SK-N-SH treated with all-trans-retinoic acid at 6 μM for 48 hours (cell line): ENCODE measurements around the gene UCP2.

Experiments
- ARNTL ChIP-seq: fragments of 450-650 bp; formaldehyde crosslinking; IDR thresholded peaks from 2 replicates; pipeline ENCODE4 v1.5.0; 2020; ENCODE audit warnings: low read depth, mild to moderate bottlenecking, moderate library complexity, borderline replicate concordance
- BACH2 ChIP-seq: fragments of 250-450 bp; sonication (Bioruptor Pico); IDR thresholded peaks from 2 replicates; pipeline ENCODE4 v1.9.0; 2021; ENCODE audit warnings: mild to moderate bottlenecking, borderline replicate concordance
- CSRNP3 ChIP-seq: fragments of 250-450 bp; sonication (Bioruptor Pico); IDR thresholded peaks from 2 replicates; pipeline ENCODE4 v1.5.1; 2021; ENCODE audit warnings: mild to moderate bottlenecking, moderate library complexity
- GLIS3 ChIP-seq: fragments of 250-450 bp; sonication (Bioruptor Pico); IDR thresholded peaks from 2 replicates; pipeline ENCODE4 v1.5.0; 2020; ENCODE audit warnings: mild to moderate bottlenecking, moderate library complexity
- ISL1 ChIP-seq: fragments of 250-450 bp; sonication (Bioruptor Pico); IDR thresholded peaks from 2 replicates; pipeline ENCODE4 v2.1.2; 2022; ENCODE audit warnings: mild to moderate bottlenecking, moderate library complexity
- OSR1 ChIP-seq: fragments of 250-450 bp; sonication (Bioruptor Pico); IDR thresholded peaks from 2 replicates; pipeline ENCODE4 v1.8.0; 2022; ENCODE audit warnings: moderate library complexity, mild to moderate bottlenecking, inconsistent platforms
- PATZ1 ChIP-seq: fragments of 250-450 bp; sonication (Bioruptor Pico); IDR thresholded peaks from 2 replicates; pipeline ENCODE4 v1.8.0; 2020; ENCODE audit warnings: mild to moderate bottlenecking, moderate library complexity, borderline replicate concordance
- POU6F1 ChIP-seq: fragments of 250-450 bp; sonication (Bioruptor Pico); IDR thresholded peaks from 2 replicates; pipeline ENCODE4 v1.8.0; 2021; ENCODE audit warnings: low read depth, mild to moderate bottlenecking, moderate library complexity, borderline replicate concordance
- RARB ChIP-seq: fragments of 250-450 bp; sonication (Bioruptor Pico); IDR thresholded peaks from 2 replicates; pipeline ENCODE4 v1.8.0; 2021; ENCODE audit warnings: mild to moderate bottlenecking, moderate library complexity
- ZFP3 ChIP-seq: fragments of 250-450 bp; sonication (Bioruptor Pico); IDR thresholded peaks from 2 replicates; pipeline ENCODE4 v1.5.0; 2020; ENCODE audit warnings: mild to moderate bottlenecking, moderate library complexity
- ZFP30 ChIP-seq: fragments of 450-650 bp; formaldehyde crosslinking; IDR thresholded peaks from 2 replicates; pipeline ENCODE4 v1.5.0; 2022; ENCODE audit warnings: mild to moderate bottlenecking, moderate library complexity
- ZNF70 ChIP-seq: fragments of 450-650 bp; formaldehyde crosslinking; IDR thresholded peaks from 2 replicates; pipeline ENCODE4 v1.5.0; 2020; ENCODE audit warnings: mild to moderate bottlenecking, moderate library complexity

DNA sequence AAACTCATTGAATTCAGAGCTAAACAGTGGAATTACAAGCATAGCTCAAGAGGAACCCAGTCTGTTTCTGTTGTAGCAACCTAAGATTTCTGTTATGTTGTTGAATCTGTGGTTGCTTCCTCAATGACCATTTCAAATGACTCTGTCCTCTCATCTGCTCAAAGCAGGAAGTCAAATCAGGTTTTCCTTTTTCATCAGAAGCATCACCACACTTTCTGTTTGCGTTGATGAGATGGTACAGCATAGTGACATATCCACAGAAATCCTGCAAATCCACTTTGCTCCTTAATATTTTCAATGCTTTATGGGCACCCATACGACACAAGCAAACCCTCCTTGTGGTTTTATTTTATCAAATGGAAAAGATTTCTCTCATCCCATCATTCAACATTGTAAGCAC lies 12.6 kb upstream of the UCP2 start:
- TF ChIP-seq RARB (CRISPR knock-in tag) (no peak), ZFP30 (CRISPR knock-in tag) (no peak), ARNTL (CRISPR knock-in tag) (no peak), ZFP3 (CRISPR knock-in tag) (no peak), OSR1 (CRISPR knock-in tag) (no peak), BACH2 (CRISPR knock-in tag) (no peak), ZNF70 (CRISPR knock-in tag) (no peak), POU6F1 (CRISPR knock-in tag) (no peak), ISL1 (no peak), CSRNP3 (CRISPR knock-in tag) (no peak), PATZ1 (CRISPR knock-in tag) (no peak), GLIS3 (CRISPR knock-in tag) (no peak)
